Neuron (in vitro differentiated cells): Measurements from ENCODE around the gene FAM184B.

Source experiments
- H2AFZ ChIP-seq: one replicate; pipeline ENCODE4 v1.6.1; 2013; ENCODE audit warnings: low read depth, mild to moderate bottlenecking, inconsistent platforms, low read length, moderate library complexity
- H3K27me3 ChIP-seq: one replicate; pipeline ENCODE4 v1.6.1; 2013; ENCODE audit warnings: low read length; ENCODE audit not compliant: insufficient read depth
- H3K36me3 ChIP-seq: one replicate; pipeline ENCODE4 v1.6.1; 2013; ENCODE audit warnings: low read length; ENCODE audit not compliant: insufficient read depth
- H3K4me1 ChIP-seq: one replicate; pipeline ENCODE4 v1.6.1; 2013; ENCODE audit warnings: low read length; ENCODE audit not compliant: insufficient read depth
- H3K4me3 ChIP-seq: 2 replicates; pipeline ENCODE4 v1.5.1; 2013; ENCODE audit warnings: mild to moderate bottlenecking, low read length, moderate library complexity
- H3K9me3 ChIP-seq: one replicate; pipeline ENCODE4 v1.6.1; 2013; ENCODE audit warnings: low read length

The FAM184B gene

GRCh38 chr4:17781300-17782287 lies at the start of gene FAM184B:
TSS of gene FAM184B (minus strand) at chr4:17781621. CDS start at chr4:17781299, 322 bp downstream.
- Histone ChIP-seq H3K27me3 (peaks cover 26% of the 10 kb centered on the region), H3K9me3 (peaks cover 3% of the 10 kb centered on the region), H3K4me1 (peaks cover 3% of the 10 kb centered on the region), H2AFZ (peak within 1 kb of the TSS; percentile 88), H3K36me3 (no peaks in the 10 kb centered on the region), H3K4me3 (peak within 1 kb of the TSS; percentile 42)

- no peak overlapping the region for H2AFZ ChIP-seq
- H3K4me3 ChIP-seq, result no peak overlapping the region
- H3K27me3 ChIP-seq, result no peaks in the 10 kb centered on the region
- H3K4me1 ChIP-seq, result no peaks in the 10 kb centered on the region
- peaks cover 63% of the 10 kb centered on the region for H3K36me3 ChIP-seq
- no peaks in the 10 kb centered on the region for H3K9me3 ChIP-seq
Measured at GRCh38 chr4:17823871-17824669, 42.6 kb upstream of the FAM184B start.

- no peaks in the 10 kb centered on the region for H3K9me3 ChIP-seq
- no peak overlapping the region for H3K4me3 ChIP-seq
- peaks cover 13% of the 10 kb centered on the region for H3K4me1 ChIP-seq
- H3K36me3 ChIP-seq, result peaks cover 52% of the 10 kb centered on the region
- H2AFZ ChIP-seq, result no peak overlapping the region
- no peaks in the 10 kb centered on the region for H3K27me3 ChIP-seq
Measured at GRCh38 chr4:17817027-17817426, 35.6 kb upstream of the FAM184B start.

GRCh38 chr4:17816142-17816541 lies 34.7 kb upstream of the FAM184B start:
- Histone ChIP-seq H3K4me3 (no peak overlapping the region), H3K27me3 (no peaks in the 10 kb centered on the region), H3K4me1 (peaks cover 13% of the 10 kb centered on the region), H3K9me3 (no peaks in the 10 kb centered on the region), H3K36me3 (peaks cover 48% of the 10 kb centered on the region), H2AFZ (no peak overlapping the region)

GRCh38 chr4:17814140-17814539 lies 32.7 kb upstream of the FAM184B start:
- Histone ChIP-seq H3K4me3 (no peak overlapping the region), H3K4me1 (peaks cover 18% of the 10 kb centered on the region), H2AFZ (no peak overlapping the region), H3K27me3 (no peaks in the 10 kb centered on the region), H3K9me3 (no peaks in the 10 kb centered on the region), H3K36me3 (peaks cover 45% of the 10 kb centered on the region)

- Histone ChIP-seq H3K36me3 (peaks cover 44% of the 10 kb centered on the region), H3K4me3 (peak overlapping the region; percentile 87), H3K9me3 (no peaks in the 10 kb centered on the region), H3K4me1 (peaks cover 27% of the 10 kb centered on the region), H2AFZ (peak overlapping the region; percentile 96), H3K27me3 (no peaks in the 10 kb centered on the region)
Measured at GRCh38 chr4:17812801-17813200, 31.4 kb upstream of the FAM184B start.

GRCh38 chr4:17812125-17812524 lies 30.7 kb upstream of the FAM184B start:
- peaks cover 44% of the 10 kb centered on the region for H3K36me3 ChIP-seq
- peak overlapping the region; percentile 87 for H3K4me3 ChIP-seq
- no peaks in the 10 kb centered on the region for H3K9me3 ChIP-seq
- no peaks in the 10 kb centered on the region for H3K27me3 ChIP-seq
- H2AFZ ChIP-seq, result peak overlapping the region; percentile 96
- peaks cover 29% of the 10 kb centered on the region for H3K4me1 ChIP-seq

- peak overlapping the region; percentile 87 for H3K4me3 ChIP-seq
- H2AFZ ChIP-seq, result peak overlapping the region; percentile 96
- no peaks in the 10 kb centered on the region for H3K27me3 ChIP-seq
- H3K4me1 ChIP-seq, result peaks cover 29% of the 10 kb centered on the region
- H3K9me3 ChIP-seq, result no peaks in the 10 kb centered on the region
- peaks cover 40% of the 10 kb centered on the region for H3K36me3 ChIP-seq
Measured at GRCh38 chr4:17811078-17811603, 29.7 kb upstream of the FAM184B start.

- no peaks in the 10 kb centered on the region for H3K9me3 ChIP-seq
- no peaks in the 10 kb centered on the region for H3K27me3 ChIP-seq
- H3K36me3 ChIP-seq, result peaks cover 40% of the 10 kb centered on the region
- H2AFZ ChIP-seq, result peak within 1 kb of the TSS; percentile 96
- H3K4me1 ChIP-seq, result peaks cover 29% of the 10 kb centered on the region
- peak within 1 kb of the TSS; percentile 87 for H3K4me3 ChIP-seq
Measured at GRCh38 chr4:17810260-17811077, 29.0 kb upstream of the FAM184B start, which contains the start of the genes DCAF16 and NCAPG. TSS of gene DCAF16 (minus strand) at chr4:17810757. CDS start at chr4:17804141, 6,616 bp downstream. TSS of gene NCAPG (plus strand) at chr4:17810979. CDS start at chr4:17811078, 99 bp downstream.

- Histone ChIP-seq H3K4me3 (peak overlapping the region; percentile 87), H3K9me3 (no peaks in the 10 kb centered on the region), H3K36me3 (peaks cover 38% of the 10 kb centered on the region), H2AFZ (no peak overlapping the region), H3K4me1 (peaks cover 29% of the 10 kb centered on the region), H3K27me3 (no peaks in the 10 kb centered on the region)
Measured at GRCh38 chr4:17809667-17810066, 28.2 kb upstream of the FAM184B start.

GRCh38 chr4:17807446-17807845 lies 26.0 kb upstream of the FAM184B start:
- Histone ChIP-seq H2AFZ (no peak overlapping the region), H3K27me3 (no peaks in the 10 kb centered on the region), H3K36me3 (peaks cover 52% of the 10 kb centered on the region), H3K4me1 (peaks cover 20% of the 10 kb centered on the region), H3K4me3 (no peak overlapping the region), H3K9me3 (no peaks in the 10 kb centered on the region)

- Histone ChIP-seq H3K36me3 (peaks cover 65% of the 10 kb centered on the region), H3K4me3 (no peak overlapping the region), H3K9me3 (no peaks in the 10 kb centered on the region), H3K27me3 (no peaks in the 10 kb centered on the region), H3K4me1 (peaks cover 16% of the 10 kb centered on the region), H2AFZ (no peak overlapping the region)
Measured at GRCh38 chr4:17805580-17806155, 24.2 kb upstream of the FAM184B start.
